WTC11 (cell line): Measurements from ENCODE around the gene NACC2. TPM values are rescaled to one million over a fixed set of nuclear protein-coding genes. Genes with fewer than 3 reads are reported as not detected.

Source experiments
- ATAC-seq: fragments of 200-7000 bp; cut with Tn5 transposase; 2 replicates; pipeline ENCODE4 v1.10.0; 2021; ENCODE audit warnings: mild to moderate bottlenecking, moderate library complexity
- CTCF ChIA-PET: fragments of 300-600 bp; sonication (Branson Sonifier 250); formaldehyde crosslinking; loops from one replicate; lab custom pipeline; 2021; ENCODE audit warnings: antibody characterized with exemption; lab: Charles Lee
- POLR2A ChIA-PET: fragments of 350-600 bp; sonication (Branson Sonifier 250); formaldehyde crosslinking; loops from one replicate; lab custom pipeline; 2021; ENCODE audit warnings: antibody characterized with exemption; lab: Charles Lee
- DNase-seq: peaks from one replicate; pipeline ENCODE4 v3.0.0; 2021; ENCODE audit warnings: low spot score
- H3K27ac Mint-ChIP-seq: 2 replicates; pipeline ENCODE4 v1.8.0; 2021; ENCODE audit warnings: mixed read lengths
- H3K27me3 Mint-ChIP-seq: 2 replicates; pipeline ENCODE4 v1.8.0; 2021; ENCODE audit warnings: low read depth, mild to moderate bottlenecking, moderate library complexity, mixed read lengths
- H3K36me3 Mint-ChIP-seq: 2 replicates; pipeline ENCODE4 v1.8.0; 2021; ENCODE audit warnings: mixed read lengths
- H3K4me1 Mint-ChIP-seq: 2 replicates; pipeline ENCODE4 v1.8.0; 2022; ENCODE audit warnings: mixed read lengths
- H3K4me3 Mint-ChIP-seq: 2 replicates; pipeline ENCODE4 v1.8.0; 2021; ENCODE audit warnings: mild to moderate bottlenecking, moderate library complexity, mixed read lengths
- H3K9me3 Mint-ChIP-seq: 2 replicates; pipeline ENCODE4 v1.8.0; 2021; ENCODE audit warnings: mixed read lengths
- ATF1 ChIP-seq: sonication (generic); formaldehyde crosslinking; IDR thresholded peaks from 2 replicates; pipeline ENCODE4 v1.8.1; 2023; ENCODE audit warnings: mild to moderate bottlenecking, moderate library complexity, missing genetic modification reagents
- CBFB ChIP-seq: sonication (generic); formaldehyde crosslinking; IDR thresholded peaks from 2 replicates; pipeline ENCODE4 v1.8.1; 2022; ENCODE audit warnings: mild to moderate bottlenecking, low read depth, missing genetic modification reagents
- ELF4 ChIP-seq: sonication (generic); formaldehyde crosslinking; IDR thresholded peaks from 2 replicates; pipeline ENCODE4 v1.8.1; 2022; ENCODE audit warnings: low read depth, mild to moderate bottlenecking, moderate library complexity, missing genetic modification reagents
- EMX1 ChIP-seq: fragments of 250-450 bp; sonication (Bioruptor Pico); IDR thresholded peaks from 2 replicates; pipeline ENCODE4 v1.8.0; 2021; ENCODE audit warnings: mild to moderate bottlenecking
- FOXJ3 ChIP-seq: sonication (generic); formaldehyde crosslinking; IDR thresholded peaks from 2 replicates; pipeline ENCODE4 v1.9.0; 2021; ENCODE audit warnings: missing genetic modification reagents, mild to moderate bottlenecking, borderline replicate concordance
- GTF2I ChIP-seq: fragments of 250-450 bp; sonication (Bioruptor Pico); conservative IDR thresholded peaks from 2 replicates; pipeline ENCODE4 v1.4.0; 2021; ENCODE audit warnings: mild to moderate bottlenecking
- HMGA2 ChIP-seq: fragments of 250-450 bp; sonication (Bioruptor Pico); IDR thresholded peaks from 2 replicates; pipeline ENCODE4 v1.4.0; 2021; ENCODE audit warnings: mild to moderate bottlenecking, moderate library complexity
- IRF2 ChIP-seq: sonication (generic); formaldehyde crosslinking; IDR thresholded peaks from 2 replicates; pipeline ENCODE4 v1.8.0; 2022; ENCODE audit warnings: low read depth, missing genetic modification reagents, borderline replicate concordance
- JAZF1 ChIP-seq: fragments of 250-450 bp; sonication (Bioruptor Pico); IDR thresholded peaks from 2 replicates; pipeline ENCODE4 v1.9.0; 2021; ENCODE audit warnings: moderate library complexity, mild to moderate bottlenecking, inconsistent platforms
- MYBL2 ChIP-seq: sonication (generic); formaldehyde crosslinking; IDR thresholded peaks from 2 replicates; pipeline ENCODE4 v1.8.1; 2023; ENCODE audit warnings: mild to moderate bottlenecking, moderate library complexity, missing genetic modification reagents
- NR3C1 ChIP-seq: sonication (generic); formaldehyde crosslinking; conservative IDR thresholded peaks from 2 replicates; pipeline ENCODE4 v1.8.1; 2023; ENCODE audit warnings: low read depth, mild to moderate bottlenecking, missing genetic modification reagents
- SMAD3 ChIP-seq: sonication (generic); formaldehyde crosslinking; IDR thresholded peaks from 2 replicates; pipeline ENCODE4 v1.8.0; 2022; ENCODE audit warnings: missing genetic modification reagents, mild to moderate bottlenecking, borderline replicate concordance
- ZNF138 ChIP-seq: sonication (generic); formaldehyde crosslinking; conservative IDR thresholded peaks from 2 replicates; pipeline ENCODE4 v1.8.1; 2022; ENCODE audit warnings: mild to moderate bottlenecking, moderate library complexity, missing genetic modification reagents
- ZNF416 ChIP-seq: fragments of 250-450 bp; sonication (Bioruptor Pico); IDR thresholded peaks from 2 replicates; pipeline ENCODE4 v1.9.0; 2021; ENCODE audit warnings: mild to moderate bottlenecking, inconsistent platforms
- total RNA-seq: library from RNA; stranded (reverse); gene quantifications from 3 replicates; pipeline ENCODE4 v1.2.3, GENCODE V29; 2021
- TF ChIP-seq, protein P1 (sequence below): sonication (generic); formaldehyde crosslinking; IDR thresholded peaks from 2 replicates; pipeline ENCODE4 v1.8.0; 2023; ENCODE audit warnings: mild to moderate bottlenecking, missing genetic modification reagents
- TF ChIP-seq, protein P2 (sequence below): sonication (generic); formaldehyde crosslinking; IDR thresholded peaks from 2 replicates; pipeline ENCODE4 v1.8.1; 2022; ENCODE audit warnings: low read depth, mild to moderate bottlenecking, moderate library complexity, missing genetic modification reagents, borderline replicate concordance
- TF ChIP-seq, protein P3 (sequence below): fragments of 250-450 bp; sonication (Bioruptor Pico); IDR thresholded peaks from 2 replicates; pipeline ENCODE4 v1.8.0; 2021; ENCODE audit warnings: mild to moderate bottlenecking
- TF ChIP-seq, protein P4 (sequence below): fragments of 250-450 bp; sonication (Bioruptor Pico); IDR thresholded peaks from 2 replicates; pipeline ENCODE4 v2.1.2; 2022; ENCODE audit warnings: mild to moderate bottlenecking, moderate library complexity
- TF ChIP-seq, protein P5 (sequence below): sonication (generic); formaldehyde crosslinking; conservative IDR thresholded peaks from 2 replicates; pipeline ENCODE4 v1.8.1; 2022; ENCODE audit warnings: mild to moderate bottlenecking, missing genetic modification reagents
- TF ChIP-seq, protein P6 (sequence below): sonication (generic); formaldehyde crosslinking; IDR thresholded peaks from 2 replicates; pipeline ENCODE4 v1.8.1; 2023; ENCODE audit warnings: mild to moderate bottlenecking, missing genetic modification reagents

Gene NACC2
- total RNA-seq, 1 experiment from 2014 or later, result 17.1 TPM

DNA sequence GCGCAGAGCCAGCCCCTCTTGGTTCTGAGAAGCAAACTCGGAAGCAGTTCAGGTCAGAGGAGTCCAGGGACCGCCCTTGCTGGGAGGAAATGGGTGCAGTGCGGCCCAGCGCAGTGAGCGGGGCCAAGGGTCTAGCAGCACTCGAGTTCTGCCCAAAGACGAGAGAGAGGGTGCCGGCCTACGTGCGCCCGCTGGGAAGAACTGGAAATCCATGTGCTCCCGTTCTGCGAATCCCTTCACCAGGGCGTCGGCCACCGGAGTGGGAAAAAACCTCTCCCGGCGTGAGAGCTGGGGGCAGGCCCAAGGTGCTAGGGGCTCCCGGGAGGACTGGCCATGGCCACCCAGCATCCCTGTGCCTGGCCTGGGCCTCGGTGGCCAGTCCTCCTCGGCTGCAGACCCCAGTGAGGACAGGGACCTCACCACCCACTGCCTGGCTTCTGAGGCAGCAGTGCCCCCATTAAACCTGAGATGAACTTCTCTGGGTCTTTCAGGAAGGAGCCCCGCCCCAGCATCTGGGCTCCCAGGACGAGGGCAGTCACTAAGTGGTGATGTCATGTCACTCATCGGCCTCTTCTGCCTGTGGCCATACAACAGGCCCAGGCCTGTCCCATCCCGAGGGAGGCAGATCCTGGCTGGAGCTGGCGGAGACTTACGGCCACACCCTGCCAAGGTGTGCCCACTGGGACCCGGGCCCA lies 13.0 kb upstream of the NACC2 start:
- no peak for ATAC-seq

DNA sequence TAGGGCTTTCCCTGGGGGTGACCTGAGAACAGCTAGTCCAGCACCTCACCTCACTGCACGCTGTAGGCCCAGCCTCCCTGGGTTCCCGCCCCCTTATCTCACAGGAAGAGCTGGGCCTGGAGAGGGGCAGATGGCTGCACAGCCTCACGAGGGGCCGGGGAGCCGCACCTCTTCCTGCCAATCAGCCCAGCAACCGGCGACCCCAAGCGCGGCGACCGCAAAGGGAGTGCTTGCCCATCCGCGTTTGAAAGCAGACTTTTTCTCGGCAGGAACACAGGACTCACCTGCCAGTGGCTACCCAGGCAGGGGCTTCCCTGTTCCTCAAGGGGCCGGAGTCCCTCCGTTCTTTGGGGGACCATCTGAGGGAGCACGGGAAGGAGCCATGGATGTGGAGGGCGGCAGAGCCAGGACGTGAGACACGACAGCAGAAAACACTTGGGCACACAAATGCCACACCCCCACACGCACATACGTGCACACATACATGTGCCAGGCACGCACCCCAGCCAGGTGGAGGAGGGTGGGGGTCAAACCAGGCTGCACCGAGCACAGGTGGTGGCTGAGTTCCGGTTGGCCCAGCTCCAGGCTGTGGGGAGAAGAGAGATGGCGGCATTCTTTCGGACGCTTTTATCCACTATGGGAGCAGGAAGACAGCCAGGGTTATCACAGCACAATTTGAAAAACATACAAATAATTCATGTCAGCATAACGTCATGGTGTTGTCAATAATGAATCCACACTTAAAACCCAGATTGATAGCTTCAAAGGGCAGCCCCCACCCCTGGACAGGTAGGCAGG lies 12.3 kb upstream of the NACC2 start:
- H3K27ac Mint-ChIP-seq, result peak overlapping the region; percentile 57; the same call in 1 of the 2 replicates
- no peaks in the 10 kb centered on the region for H3K36me3 Mint-ChIP-seq
- H3K4me1 Mint-ChIP-seq, result peaks cover 63% of the 10 kb centered on the region
- H3K4me3 Mint-ChIP-seq, result no peak overlapping the region
- ChIA-PET CTCF (interaction anchor here (0.7 to 1.3 kb wide), 4 partner anchors 12 to 139 kb away, joined by 3 to 6 read pairs (median 4); partner anchors contain the start of gene NACC2), POLR2A (no interaction called here)
- ATAC-seq (peak; percentile 4; the same call in 1 of the 2 replicates), DNase-seq (no peak)
- H3K9me3 Mint-ChIP-seq, result no peaks in the 10 kb centered on the region
- no peak for TF ChIP-seq ZNF416 (CRISPR knock-in tag)
- TF ChIP-seq, protein P1, sequence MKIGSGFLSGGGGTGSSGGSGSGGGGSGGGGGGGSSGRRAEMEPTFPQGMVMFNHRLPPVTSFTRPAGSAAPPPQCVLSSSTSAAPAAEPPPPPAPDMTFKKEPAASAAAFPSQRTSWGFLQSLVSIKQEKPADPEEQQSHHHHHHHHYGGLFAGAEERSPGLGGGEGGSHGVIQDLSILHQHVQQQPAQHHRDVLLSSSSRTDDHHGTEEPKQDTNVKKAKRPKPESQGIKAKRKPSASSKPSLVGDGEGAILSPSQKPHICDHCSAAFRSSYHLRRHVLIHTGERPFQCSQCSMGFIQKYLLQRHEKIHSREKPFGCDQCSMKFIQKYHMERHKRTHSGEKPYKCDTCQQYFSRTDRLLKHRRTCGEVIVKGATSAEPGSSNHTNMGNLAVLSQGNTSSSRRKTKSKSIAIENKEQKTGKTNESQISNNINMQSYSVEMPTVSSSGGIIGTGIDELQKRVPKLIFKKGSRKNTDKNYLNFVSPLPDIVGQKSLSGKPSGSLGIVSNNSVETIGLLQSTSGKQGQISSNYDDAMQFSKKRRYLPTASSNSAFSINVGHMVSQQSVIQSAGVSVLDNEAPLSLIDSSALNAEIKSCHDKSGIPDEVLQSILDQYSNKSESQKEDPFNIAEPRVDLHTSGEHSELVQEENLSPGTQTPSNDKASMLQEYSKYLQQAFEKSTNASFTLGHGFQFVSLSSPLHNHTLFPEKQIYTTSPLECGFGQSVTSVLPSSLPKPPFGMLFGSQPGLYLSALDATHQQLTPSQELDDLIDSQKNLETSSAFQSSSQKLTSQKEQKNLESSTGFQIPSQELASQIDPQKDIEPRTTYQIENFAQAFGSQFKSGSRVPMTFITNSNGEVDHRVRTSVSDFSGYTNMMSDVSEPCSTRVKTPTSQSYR (CRISPR knock-in tag), result no peak
- no peak for TF ChIP-seq FOXJ3 (CRISPR knock-in tag)
- TF ChIP-seq ATF1, result no peak
- no peak for TF ChIP-seq GTF2I
- TF ChIP-seq, protein P2, sequence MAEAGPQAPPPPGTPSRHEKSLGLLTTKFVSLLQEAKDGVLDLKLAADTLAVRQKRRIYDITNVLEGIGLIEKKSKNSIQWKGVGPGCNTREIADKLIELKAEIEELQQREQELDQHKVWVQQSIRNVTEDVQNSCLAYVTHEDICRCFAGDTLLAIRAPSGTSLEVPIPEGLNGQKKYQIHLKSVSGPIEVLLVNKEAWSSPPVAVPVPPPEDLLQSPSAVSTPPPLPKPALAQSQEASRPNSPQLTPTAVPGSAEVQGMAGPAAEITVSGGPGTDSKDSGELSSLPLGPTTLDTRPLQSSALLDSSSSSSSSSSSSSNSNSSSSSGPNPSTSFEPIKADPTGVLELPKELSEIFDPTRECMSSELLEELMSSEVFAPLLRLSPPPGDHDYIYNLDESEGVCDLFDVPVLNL, result no peak
- TF ChIP-seq SMAD3, result no peak
- no peak for TF ChIP-seq IRF2 (CRISPR knock-in tag)
- no peak for TF ChIP-seq HMGA2
- H3K27me3 Mint-ChIP-seq, result no peaks in the 10 kb centered on the region; the same call in 1 of the 2 replicates

More for the DNA sequence above, 13.0 kb upstream of the NACC2 start:
- TF ChIP-seq HMGA2 (no peak), EMX1 (CRISPR knock-in tag) (no peak), NR3C1 (CRISPR knock-in tag) (no peak), ELF4 (CRISPR knock-in tag) (no peak), IRF2 (CRISPR knock-in tag) (no peak), CBFB (CRISPR knock-in tag) (no peak), ZNF138 (no peak), JAZF1 (no peak), MYBL2 (no peak)
- TF ChIP-seq, protein P3, sequence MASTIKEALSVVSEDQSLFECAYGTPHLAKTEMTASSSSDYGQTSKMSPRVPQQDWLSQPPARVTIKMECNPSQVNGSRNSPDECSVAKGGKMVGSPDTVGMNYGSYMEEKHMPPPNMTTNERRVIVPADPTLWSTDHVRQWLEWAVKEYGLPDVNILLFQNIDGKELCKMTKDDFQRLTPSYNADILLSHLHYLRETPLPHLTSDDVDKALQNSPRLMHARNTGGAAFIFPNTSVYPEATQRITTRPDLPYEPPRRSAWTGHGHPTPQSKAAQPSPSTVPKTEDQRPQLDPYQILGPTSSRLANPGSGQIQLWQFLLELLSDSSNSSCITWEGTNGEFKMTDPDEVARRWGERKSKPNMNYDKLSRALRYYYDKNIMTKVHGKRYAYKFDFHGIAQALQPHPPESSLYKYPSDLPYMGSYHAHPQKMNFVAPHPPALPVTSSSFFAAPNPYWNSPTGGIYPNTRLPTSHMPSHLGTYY (CRISPR knock-in tag), result no peak
- TF ChIP-seq, protein P4, sequence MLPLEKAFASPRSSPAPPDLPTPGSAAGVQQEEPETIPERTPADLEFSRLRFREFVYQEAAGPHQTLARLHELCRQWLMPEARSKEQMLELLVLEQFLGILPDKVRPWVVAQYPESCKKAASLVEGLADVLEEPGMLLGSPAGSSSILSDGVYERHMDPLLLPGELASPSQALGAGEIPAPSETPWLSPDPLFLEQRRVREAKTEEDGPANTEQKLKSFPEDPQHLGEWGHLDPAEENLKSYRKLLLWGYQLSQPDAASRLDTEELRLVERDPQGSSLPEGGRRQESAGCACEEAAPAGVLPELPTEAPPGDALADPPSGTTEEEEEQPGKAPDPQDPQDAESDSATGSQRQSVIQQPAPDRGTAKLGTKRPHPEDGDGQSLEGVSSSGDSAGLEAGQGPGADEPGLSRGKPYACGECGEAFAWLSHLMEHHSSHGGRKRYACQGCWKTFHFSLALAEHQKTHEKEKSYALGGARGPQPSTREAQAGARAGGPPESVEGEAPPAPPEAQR (CRISPR knock-in tag), result no peak
- TF ChIP-seq, protein P5, sequence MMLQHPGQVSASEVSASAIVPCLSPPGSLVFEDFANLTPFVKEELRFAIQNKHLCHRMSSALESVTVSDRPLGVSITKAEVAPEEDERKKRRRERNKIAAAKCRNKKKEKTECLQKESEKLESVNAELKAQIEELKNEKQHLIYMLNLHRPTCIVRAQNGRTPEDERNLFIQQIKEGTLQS (CRISPR knock-in tag), result no peak
- TF ChIP-seq, protein P6, sequence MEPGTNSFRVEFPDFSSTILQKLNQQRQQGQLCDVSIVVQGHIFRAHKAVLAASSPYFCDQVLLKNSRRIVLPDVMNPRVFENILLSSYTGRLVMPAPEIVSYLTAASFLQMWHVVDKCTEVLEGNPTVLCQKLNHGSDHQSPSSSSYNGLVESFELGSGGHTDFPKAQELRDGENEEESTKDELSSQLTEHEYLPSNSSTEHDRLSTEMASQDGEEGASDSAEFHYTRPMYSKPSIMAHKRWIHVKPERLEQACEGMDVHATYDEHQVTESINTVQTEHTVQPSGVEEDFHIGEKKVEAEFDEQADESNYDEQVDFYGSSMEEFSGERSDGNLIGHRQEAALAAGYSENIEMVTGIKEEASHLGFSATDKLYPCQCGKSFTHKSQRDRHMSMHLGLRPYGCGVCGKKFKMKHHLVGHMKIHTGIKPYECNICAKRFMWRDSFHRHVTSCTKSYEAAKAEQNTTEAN (CRISPR knock-in tag), result no peak
- TF ChIP-seq, all 79 proteins: peak for 0
- no peaks in the 10 kb centered on the region for H3K36me3 Mint-ChIP-seq
- H3K4me1 Mint-ChIP-seq, result peaks cover 63% of the 10 kb centered on the region
- POLR2A ChIA-PET, result no interaction called here
- peak overlapping the region; percentile 57; the same call in 1 of the 2 replicates for H3K27ac Mint-ChIP-seq
- no peak overlapping the region for H3K4me3 Mint-ChIP-seq
- CTCF ChIA-PET, result interaction anchor here (1.5 to 2.1 kb wide), 2 partner anchors 10 to 30 kb away, joined by 5 read pairs; no protein-coding TSS in a partner anchor
- DNase-seq, result no peak
- no peaks in the 10 kb centered on the region for H3K9me3 Mint-ChIP-seq
- H3K27me3 Mint-ChIP-seq, result no peaks in the 10 kb centered on the region; the same call in 1 of the 2 replicates
